GM21526 (cell line): ENCODE data around the gene MED13L.

Source experiments
- ATAC-seq: cut with Tn5 transposase; IDR thresholded peaks from one replicate; pipeline ENCODE4 v1.9.1; 2021; ENCODE audit warnings: moderate library complexity; ENCODE audit not compliant: unreplicated experiment, low FRiP score

MED13L gene

DNA sequence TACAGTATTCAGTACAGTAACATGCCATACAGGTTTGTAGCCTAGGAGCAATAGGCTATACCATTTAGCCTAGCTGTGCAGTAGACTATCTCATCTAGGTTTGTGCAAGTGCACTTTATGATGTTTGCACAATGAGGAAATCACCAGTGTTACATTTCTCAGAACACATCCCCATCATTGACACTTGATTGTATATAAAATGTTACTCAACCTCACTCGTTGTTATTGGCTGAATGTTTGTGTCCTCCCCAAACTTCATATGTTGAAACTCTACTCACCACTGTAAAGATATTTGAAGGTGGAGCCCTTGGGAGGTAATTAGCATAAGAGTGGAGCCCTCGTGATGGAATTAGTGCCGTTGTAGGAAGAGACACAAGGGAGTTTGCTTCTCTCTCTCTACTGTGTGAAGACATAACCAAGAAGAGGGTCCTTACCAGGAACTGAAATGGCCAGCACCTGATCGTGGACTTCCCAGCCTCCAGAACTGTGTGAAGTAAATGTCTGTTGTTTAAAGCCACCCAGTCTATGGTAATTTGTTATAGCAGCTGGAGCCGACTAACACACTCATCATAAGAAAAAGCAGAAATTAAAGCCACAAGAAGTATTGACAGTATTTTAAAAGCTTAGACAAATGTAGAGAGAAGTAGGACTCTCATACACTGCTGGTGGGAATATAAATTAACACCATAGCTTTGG lies 3.2 kb upstream of the MED13L start:
- ATAC-seq = no peak

DNA sequence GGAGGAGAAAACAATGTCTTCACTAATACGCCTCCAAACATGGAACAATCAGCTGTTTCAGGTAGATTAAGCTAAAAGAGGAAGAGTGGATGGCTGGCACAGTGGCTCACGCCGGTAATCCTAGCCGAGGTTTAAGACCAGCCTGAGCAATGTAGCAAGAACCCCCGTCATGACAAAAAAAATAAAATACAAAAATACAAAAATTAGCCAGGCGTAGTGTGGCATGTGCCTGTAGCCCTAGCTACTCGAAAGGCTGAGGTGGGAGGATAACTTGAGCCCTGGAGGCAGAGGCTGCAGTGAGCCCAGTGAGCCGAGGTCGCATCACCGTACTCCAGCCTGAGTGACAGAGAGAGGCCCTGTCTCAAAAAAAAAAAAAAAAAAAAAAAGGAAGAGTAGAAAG lies 1.2 kb upstream of the MED13L start:
- no peak for ATAC-seq

- ATAC-seq = no peak
These were observed 760 bp upstream of the MED13L start for GRCh38 chr12:116278279-116278626.

DNA sequence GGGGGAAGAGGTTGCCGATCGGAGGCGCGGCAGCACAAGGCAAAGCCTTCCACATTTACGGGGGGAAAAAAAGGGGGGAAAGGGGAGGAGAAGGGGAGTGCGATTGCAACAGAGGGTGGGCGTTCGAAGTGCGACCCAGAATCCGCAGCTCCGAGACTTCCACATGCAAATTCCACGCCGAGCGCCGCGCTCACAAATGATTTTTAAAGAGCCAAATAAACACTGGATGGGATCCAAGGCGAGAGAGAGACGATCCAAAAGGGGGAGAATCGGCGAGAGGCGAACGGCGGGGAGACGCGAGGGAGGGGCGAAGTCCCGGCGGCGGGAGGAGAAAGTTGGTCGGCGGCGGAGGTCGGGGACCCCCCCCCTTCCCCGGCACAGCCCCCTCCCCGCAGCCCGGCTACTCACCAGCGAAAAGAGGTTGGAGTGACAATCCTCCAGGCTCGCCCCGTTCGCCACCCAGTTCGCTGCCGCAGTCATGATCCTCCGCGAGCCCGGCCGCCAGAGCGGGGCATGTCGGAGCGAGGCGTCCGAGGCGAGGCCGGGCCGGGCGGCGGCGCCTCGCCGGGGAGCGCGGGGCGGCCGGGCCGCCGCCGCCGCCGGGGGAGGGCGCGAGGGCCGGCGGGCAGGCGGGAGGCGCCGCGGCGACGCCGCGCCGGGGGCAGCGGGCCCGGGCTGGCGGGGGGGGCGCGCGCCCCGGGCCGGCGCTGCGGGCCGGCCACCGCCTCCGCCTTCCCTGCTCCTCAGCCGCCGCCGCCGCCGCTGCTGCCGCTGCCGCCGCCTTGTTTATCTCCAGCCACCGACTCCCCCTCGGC lies 634 bp downstream of the MED13L start:
- ATAC-seq = peak; percentile 36

DNA sequence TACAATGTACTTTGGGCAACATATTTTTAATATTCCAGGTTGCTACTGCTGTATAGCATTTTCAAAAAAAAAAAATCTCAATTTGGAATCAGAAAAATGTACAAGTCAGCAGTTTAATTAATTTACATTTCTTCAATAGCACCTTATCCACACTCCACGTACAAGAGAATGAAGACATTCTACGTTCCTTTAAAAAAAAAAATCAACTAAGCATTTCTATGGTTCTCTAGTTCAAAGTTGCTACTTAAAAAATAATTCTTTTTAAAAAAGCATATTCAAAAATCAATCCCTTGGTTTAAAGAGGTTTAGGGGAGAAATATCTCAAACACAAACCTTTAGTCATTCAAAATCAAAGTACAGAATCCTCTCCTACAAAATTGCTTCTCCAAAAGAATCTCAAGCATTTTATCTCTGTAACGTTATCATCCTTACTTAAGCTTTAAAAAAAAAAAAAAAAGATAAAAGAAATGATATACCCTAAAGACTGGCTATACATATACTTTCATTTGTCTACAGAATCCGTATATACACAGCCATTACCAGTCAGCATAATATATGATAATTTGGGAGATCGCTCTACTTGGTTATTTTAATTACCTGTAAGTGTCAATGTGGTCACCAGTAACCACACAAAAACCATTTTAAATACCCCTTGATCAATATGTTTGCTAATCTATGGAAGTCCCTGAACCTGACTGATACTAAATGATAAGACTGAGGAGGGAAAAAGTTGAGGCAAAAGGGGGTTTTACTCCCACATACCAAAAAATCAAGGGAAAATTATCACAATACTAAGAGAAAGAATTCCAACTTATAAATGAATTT lies 2.7 kb downstream of the MED13L start:
- ATAC-seq = no peak

DNA sequence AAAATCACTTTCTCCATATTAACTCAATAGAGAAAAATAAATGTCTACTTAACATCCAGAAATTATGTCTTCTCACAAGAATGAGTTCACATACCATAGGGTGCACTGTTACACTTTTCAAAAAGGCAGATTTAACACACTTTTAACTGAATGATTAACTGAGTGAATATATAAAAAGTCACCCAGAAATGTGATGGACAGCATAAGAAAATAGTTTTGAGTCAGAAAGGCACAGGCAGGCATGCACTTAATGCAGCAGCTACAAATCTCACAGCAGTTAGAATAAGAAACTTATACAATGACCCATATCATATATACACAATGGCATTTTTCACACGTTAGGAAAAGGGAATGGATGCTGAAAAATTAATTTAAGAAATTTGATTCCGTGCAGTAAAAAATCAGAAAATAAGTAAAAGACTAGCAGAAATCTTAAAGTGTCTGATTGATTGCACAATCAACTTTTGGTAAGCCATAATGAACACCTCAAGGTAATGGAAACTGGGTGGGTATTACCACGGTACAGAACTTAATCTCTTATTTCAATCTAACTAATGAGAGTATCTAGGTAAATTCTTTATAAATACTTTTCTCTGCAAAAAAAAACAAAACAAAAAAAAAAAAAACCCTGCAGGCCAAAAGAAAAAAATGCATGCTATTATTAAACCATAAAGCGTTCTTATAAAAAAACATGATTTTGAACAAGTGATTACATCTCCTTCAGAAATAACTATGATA lies 3.5 kb downstream of the MED13L start:
- no peak for ATAC-seq

DNA sequence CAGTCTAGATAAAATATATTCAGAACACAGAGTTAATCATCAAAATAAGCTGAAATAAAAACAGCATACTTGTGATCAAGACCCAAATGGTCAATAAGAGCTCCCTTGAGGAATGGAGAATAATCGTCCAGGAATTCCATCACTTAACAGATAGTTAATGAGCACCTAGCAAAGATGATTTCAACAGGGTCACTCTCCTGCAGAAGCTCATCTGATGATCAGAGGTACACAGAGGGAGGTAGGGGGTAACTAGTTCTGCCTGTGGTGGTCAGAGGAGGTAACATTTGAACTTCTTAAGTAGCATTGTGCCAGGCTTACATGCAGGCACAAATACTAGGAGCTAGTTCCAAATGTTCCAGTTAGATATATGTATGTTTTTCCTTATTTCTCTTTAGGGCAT lies 9.5 kb downstream of the MED13L start:
- no peak for ATAC-seq

DNA sequence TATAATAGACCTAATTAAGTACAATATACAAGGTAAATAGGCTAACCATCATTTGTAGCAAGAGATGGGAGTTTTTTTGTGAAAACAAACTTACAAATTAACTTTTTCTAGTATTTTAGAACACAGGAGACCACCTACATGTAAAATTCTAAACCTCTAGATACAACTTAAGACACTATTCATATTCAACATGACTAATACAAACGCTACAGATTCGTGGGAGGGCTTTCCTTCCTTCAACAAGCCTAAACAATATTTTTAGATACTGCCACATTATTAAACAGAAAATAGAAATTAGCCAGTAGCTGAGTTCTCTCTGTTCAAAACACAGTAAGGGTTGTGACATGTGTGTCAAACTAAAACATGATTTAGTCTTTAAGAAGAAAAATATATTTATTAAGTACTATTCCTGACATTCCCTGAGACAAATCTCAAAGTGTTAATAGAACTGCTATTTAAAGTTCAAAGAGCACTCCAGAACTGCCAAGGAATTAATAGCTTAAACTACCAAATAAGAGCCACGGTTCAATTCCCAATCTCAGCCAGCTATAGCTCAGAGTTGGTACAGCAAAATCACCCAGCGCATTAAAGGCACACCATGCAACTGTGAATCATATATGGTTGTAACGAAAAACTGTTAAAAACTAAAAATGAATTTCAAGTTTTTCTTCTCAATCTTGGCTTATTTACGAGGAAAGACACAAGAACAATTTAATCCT lies 10.7 kb downstream of the MED13L start:
- ATAC-seq = no peak

DNA sequence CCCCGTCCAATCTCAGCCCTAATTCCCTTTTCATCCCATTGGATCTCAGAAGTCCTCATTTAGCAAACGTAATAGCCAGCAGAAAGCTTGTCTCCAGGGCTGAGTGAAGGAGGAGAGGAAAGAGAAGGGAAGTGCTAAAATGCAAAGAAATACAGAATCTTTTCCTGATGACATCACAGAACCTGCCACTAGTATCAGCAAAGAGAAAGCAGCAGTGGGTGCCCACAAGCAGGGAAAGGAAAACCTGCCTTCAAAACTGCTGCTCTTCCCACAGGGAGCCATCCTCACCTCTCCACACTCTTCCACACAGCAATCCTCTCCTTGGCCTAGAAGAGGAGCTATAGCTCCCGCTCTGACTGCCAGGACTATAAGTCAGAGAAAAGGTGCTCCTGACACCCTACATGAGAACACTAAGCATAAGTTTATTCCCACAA lies 11.3 kb downstream of the MED13L start:
- ATAC-seq = no peak

DNA sequence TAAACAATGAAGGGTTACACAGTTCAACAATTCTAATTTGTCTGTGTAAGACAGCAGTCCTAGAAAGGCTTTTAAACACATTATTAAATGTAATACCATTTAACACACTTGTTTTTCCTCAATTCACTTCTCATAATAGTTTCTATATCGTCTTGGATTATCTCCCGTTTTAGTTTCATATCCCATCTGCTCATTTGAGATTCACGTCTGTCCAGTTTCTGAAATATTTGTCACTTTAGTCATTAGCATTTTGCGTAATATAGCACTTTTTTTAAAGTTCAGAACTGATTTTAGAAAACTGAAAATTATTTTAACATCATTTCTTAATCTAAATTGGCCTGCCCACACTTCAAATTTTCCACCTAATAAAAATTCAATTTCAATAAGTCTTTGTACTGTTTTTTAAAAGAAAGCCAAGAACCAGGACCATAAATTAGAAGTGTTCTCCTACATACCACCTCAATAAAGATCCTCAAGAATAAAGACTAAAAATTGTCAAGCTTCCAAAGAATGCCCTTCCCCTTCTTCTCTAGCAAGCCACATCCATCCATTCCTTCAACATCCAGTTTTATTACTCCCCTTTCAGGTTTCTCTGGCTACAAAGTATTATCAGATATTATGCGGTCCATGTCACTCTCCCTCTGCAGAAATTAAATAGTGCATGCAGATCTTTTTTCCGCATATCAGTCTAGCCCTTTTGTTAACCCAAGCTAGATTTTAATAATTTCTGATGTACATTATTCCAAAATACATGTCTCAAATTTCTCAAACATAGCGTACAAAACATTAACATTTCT lies 11.9 kb downstream of the MED13L start:
- no peak for ATAC-seq

DNA sequence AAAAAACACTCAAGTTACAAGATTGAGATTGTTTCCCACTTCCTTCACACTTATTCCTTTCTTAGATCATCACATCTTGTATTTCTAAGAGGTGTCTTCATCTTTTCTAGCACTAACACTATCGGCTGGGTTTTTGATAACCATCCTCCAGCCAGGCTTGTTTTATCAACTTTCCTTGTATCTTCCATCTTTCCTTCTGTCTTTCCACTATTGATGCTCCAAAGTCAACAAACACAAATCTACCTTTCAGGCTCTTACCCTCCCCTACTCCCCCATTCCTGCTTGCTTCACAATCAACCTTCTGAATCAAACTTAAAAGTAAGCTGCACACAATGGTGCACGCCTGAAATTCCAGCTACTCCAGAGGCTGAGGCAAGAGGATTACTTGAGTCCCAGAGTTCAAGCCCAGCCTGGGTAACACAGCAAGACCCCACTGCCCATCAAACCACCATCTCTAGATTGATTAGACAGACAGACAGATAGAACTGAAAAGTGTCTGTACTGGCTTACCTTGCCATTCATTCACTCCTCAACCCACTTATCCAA lies 12.9 kb downstream of the MED13L start:
- ATAC-seq = no peak

- no peak for ATAC-seq
These were observed 13.6 kb downstream of the MED13L start for GRCh38 chr12:116263844-116264243.

DNA sequence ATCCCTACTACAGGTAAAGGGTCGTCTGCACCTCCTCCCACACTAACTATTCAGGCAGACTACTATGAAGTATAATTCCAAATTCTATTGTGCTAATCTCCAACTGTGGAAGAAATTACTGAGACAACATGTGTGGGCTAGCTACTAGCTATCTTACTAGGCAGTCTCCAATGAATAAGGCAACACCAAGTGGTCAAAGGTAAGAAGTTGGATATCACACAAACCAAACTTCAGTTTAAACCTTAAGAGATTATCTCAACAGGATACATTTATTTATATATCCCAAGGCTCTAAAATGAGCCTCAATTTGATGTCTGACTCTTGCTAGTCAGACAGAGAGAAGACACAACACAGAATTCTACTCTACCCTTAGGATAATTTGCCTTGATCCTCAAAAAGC lies 14.1 kb downstream of the MED13L start:
- no peak for ATAC-seq

DNA sequence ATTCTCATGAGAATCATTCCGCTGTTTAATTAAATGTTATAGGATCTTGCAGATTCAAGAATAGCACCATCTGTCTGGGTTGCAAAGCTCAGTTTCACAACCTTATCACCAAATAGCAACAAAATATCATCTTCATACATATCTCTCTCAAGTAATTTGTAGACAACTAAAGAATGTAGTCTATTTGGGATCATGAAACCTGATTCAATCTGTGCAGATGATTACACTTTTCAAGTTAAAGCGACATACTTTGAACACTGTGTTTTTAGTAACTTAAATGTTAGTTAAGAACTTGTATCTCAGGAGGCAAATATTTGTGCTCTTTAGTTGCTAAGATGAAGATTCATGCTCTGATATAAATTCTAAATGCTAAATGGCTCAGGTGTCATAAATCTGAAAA lies 14.8 kb downstream of the MED13L start:
- ATAC-seq = no peak

DNA sequence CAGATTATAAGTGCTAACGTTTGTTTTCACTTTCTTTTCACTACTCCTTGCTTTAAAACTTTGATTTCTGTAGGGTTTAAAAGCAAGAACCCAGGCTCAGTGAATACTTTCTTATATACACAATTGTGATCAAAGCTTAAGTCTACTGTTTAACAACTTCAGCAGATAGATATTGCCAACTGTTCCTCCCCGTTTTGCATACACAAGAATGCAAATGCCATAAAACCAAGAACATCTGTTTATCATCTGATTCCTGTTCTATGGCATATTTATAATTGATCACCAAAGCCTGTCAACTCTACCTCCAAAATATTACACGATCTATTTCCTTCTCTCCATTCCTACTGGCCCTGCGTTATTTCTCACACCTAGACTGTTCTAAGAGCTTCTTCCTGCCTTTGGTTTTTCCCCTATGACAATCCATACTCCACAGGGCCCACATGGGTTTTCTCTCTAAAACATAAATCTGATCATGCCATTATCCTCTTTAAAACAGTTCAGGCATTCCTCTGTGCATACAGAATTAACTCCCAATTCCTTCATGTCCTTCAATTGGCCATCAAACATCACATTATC lies 15.9 kb downstream of the MED13L start:
- no peak for ATAC-seq

DNA sequence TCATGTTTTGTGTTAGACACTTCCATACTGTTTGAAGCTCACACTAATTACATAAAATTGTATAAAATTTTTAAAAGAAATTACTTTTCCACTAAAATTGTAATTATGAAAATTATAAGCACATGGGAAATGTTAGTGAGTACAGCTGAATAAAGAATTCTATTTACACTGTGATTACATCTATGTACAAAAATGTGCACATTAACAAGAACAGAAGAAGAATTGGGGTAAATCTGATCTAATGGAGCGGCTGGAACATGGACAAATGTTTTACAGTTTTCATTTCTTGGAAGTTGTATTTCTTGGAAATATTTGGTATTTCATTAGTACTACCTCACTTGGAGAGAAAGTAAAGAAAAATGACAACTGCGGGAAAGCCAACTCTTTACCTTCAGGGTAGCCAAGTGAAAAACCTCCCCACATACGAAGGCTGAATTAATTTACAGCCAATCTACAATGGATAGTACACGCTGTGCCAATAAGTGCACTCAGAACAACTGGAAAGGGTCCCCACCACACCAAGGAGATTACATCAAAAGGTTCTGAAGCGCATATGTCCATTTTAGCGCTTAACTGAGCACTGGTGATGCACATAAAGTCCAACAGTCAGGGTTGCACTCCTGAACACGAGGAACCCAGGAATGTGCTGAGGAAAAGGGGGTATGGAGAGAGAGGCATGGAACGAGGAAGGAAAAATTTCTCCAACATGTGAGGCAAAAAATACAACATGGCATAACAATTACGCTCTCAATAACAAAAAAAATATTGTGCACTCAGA lies 17.5 kb downstream of the MED13L start:
- ATAC-seq = no peak

GRCh38 chr12:116257826-116258225 lies 19.7 kb downstream of the MED13L start:
- ATAC-seq = no peak

DNA sequence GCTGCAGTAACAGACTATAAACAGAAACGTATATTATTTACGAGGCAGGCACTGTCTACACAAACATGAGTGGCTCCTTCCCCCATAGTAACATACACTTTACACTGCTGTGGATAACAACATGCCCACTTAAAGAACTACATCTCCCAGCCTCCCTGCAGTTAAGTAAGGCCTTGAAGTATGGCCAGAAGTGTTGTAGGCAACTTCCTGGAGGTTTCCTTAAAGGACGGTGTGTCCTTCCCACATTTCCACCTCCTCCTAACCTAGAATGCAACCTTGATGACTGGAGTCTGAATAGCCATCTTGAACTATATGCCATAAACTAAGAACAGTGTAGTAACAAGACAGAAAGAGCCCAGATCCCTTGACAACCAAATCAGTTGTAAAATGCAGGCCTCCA lies 20.3 kb downstream of the MED13L start:
- no peak for ATAC-seq
